Neural cell (in vitro differentiated cells): Measurements from ENCODE around the gene NEK10. TPM values are rescaled to one million over a fixed set of nuclear protein-coding genes. Genes with fewer than 3 reads are reported as not detected.

Experiments
- H2AFZ ChIP-seq: fragments of 200-600, 300-800 bp; sonication (generic), shearing (Covaris generic); 2 replicates; pipeline ENCODE4 v1.6.0; 2014; ENCODE audit warnings: low read depth, mild to moderate bottlenecking, antibody characterized with exemption, low read length, moderate library complexity
- H3F3A ChIP-seq: fragments of 200-600 bp; shearing (Covaris generic); 2 replicates; pipeline ENCODE4 v1.6.1; 2016; ENCODE audit warnings: mild to moderate bottlenecking, moderate library complexity, mixed read lengths, antibody characterized with exemption, low read length; ENCODE audit not compliant: insufficient read depth, poor library complexity, severe bottlenecking
- H3K27ac ChIP-seq: fragments of 200-600, 300-800 bp; sonication (generic), shearing (Covaris generic); 2 replicates; pipeline ENCODE4 v1.5.1; 2014; ENCODE audit warnings: mild to moderate bottlenecking, low read length, moderate library complexity
- H3K27me3 ChIP-seq: fragments of 300-800, 200-600 bp; sonication (generic), shearing (Covaris generic); 2 replicates; pipeline ENCODE4 v1.6.0; 2014; ENCODE audit warnings: mild to moderate bottlenecking, low read depth, low read length, moderate library complexity; ENCODE audit not compliant: insufficient read depth
- H3K36me3 ChIP-seq: fragments of 300-800, 200-600 bp; sonication (generic), shearing (Covaris generic); 2 replicates; pipeline ENCODE4 v1.5.1; 2014; ENCODE audit warnings: mild to moderate bottlenecking, antibody characterized with exemption, low read length, moderate library complexity; ENCODE audit not compliant: insufficient read depth
- H3K4me2 ChIP-seq: fragments of 300-800, 200-600 bp; sonication (generic), shearing (Covaris generic); 2 replicates; pipeline ENCODE4 v1.6.0; 2014; ENCODE audit warnings: mild to moderate bottlenecking, low read length
- H3K4me3 ChIP-seq: fragments of 300-800, 200-600 bp; sonication (generic), shearing (Covaris generic); 2 replicates; pipeline ENCODE4 v1.5.1; 2014; ENCODE audit warnings: mild to moderate bottlenecking, low read length, moderate library complexity
- H3K79me2 ChIP-seq: fragments of 200-600 bp; shearing (Covaris generic); replicated peaks from 2 replicates; pipeline ENCODE4 v1.6.0; 2014; ENCODE audit warnings: mild to moderate bottlenecking, low read length, moderate library complexity; ENCODE audit not compliant: insufficient read depth
- H3K9ac ChIP-seq: fragments of 300-800, 200-600 bp; sonication (generic), shearing (Covaris generic); 2 replicates; pipeline ENCODE4 v1.6.1; 2016; ENCODE audit warnings: mild to moderate bottlenecking, low read length, mixed read lengths
- H3K9me2 ChIP-seq: fragments of 200-600 bp; shearing (Covaris generic); 2 replicates; pipeline ENCODE4 v1.6.1; 2016; ENCODE audit warnings: mild to moderate bottlenecking, low read length, mixed read lengths; ENCODE audit not compliant: insufficient read depth
- H3K9me3 ChIP-seq: fragments of 200-600, 300-800 bp; sonication (generic), shearing (Covaris generic); 2 replicates; pipeline ENCODE4 v1.6.1; 2016; ENCODE audit warnings: mild to moderate bottlenecking, mixed run types, low read length, moderate library complexity, mixed read lengths
- H4K20me1 ChIP-seq: fragments of 200-600 bp; shearing (Covaris generic); 2 replicates; pipeline ENCODE4 v1.6.1; 2016; ENCODE audit warnings: mild to moderate bottlenecking, mixed run types; ENCODE audit not compliant: insufficient read depth
- CTCF ChIP-seq: fragments of 450-650 bp; IDR thresholded peaks from 2 replicates; pipeline ENCODE4 v1.5.1; 2014; ENCODE audit warnings: antibody characterized with exemption, mild to moderate bottlenecking, moderate library complexity; ENCODE audit not compliant: poor library complexity, severe bottlenecking
- EP300 ChIP-seq: fragments of 450-650 bp; conservative IDR thresholded peaks from 2 replicates; pipeline ENCODE4 v1.6.1; 2014; ENCODE audit warnings: antibody characterized with exemption, mild to moderate bottlenecking, moderate library complexity; ENCODE audit not compliant: poor library complexity, severe bottlenecking
- EZH2 ChIP-seq: fragments of 200-600, 300-800 bp; shearing (Covaris generic), sonication (generic); IDR thresholded peaks from 2 replicates; pipeline ENCODE4 v1.6.1; 2014; ENCODE audit warnings: antibody characterized with exemption, low read length, borderline replicate concordance, mild to moderate bottlenecking; ENCODE audit not compliant: insufficient read depth, poor library complexity, severe bottlenecking
- MXI1 ChIP-seq: fragments of 450-650 bp; conservative IDR thresholded peaks from 2 replicates; pipeline ENCODE4 v1.6.1; 2014; ENCODE audit warnings: antibody characterized with exemption, mild to moderate bottlenecking; ENCODE audit not compliant: poor library complexity, severe bottlenecking
- POLR2AphosphoS5 ChIP-seq: IDR thresholded peaks from 2 replicates; pipeline ENCODE4 v1.6.1; 2012
- RAD21 ChIP-seq: fragments of 450-650 bp; conservative IDR thresholded peaks from 2 replicates; pipeline ENCODE4 v1.6.1; 2014; ENCODE audit warnings: antibody characterized with exemption, mild to moderate bottlenecking, moderate library complexity
- REST ChIP-seq: IDR thresholded peaks from 2 replicates; pipeline ENCODE4 v1.6.1; 2012; ENCODE audit warnings: borderline replicate concordance
- SMC3 ChIP-seq: fragments of 450-650 bp; conservative IDR thresholded peaks from 2 replicates; pipeline ENCODE4 v1.6.1; 2014; ENCODE audit warnings: antibody characterized with exemption, mild to moderate bottlenecking, moderate library complexity; ENCODE audit not compliant: poor library complexity
- TAF1 ChIP-seq: IDR thresholded peaks from 2 replicates; pipeline ENCODE4 v1.6.1; 2012; ENCODE audit warnings: low read depth
- polyA plus RNA-seq: library from polyadenylated mRNA; depleted of rRNA; stranded (reverse); fragments of >200 nt; gene quantifications from 2 replicates; pipeline ENCODE4 v1.2.3, GENCODE V29; 2014

Gene NEK10
- polyA plus RNA-seq, 1 donor from 2014 or later = 17.6 TPM

GRCh38 chr3:27201492-27201891, 167.7 kb downstream of the NEK10 start:
- H3K9me3 ChIP-seq = no peaks in the 10 kb centered on the region
- H3K4me2 ChIP-seq = no peak overlapping the region
- no peaks in the 10 kb centered on the region for H3K79me2 ChIP-seq
- no peak overlapping the region for H3K4me3 ChIP-seq
- H3K27me3 ChIP-seq = no peaks in the 10 kb centered on the region
- TF ChIP-seq EZH2 (no peak), TAF1 (no peak), POLR2AphosphoS5 (no peak), MXI1 (no peak), CTCF (no peak), EP300 (no peak), REST (no peak), SMC3 (no peak), RAD21 (no peak)
- H3K27ac ChIP-seq = no peak overlapping the region
- H3K9me2 ChIP-seq = no peaks in the 10 kb centered on the region
- H2AFZ ChIP-seq = no peak overlapping the region
- no peaks in the 10 kb centered on the region for H4K20me1 ChIP-seq
- H3K36me3 ChIP-seq = no peaks in the 10 kb centered on the region
- no peaks in the 10 kb centered on the region for H3F3A ChIP-seq
- no peak overlapping the region for H3K9ac ChIP-seq

GRCh38 chr3:27200721-27201489, 168.3 kb downstream of the NEK10 start:
- H3F3A ChIP-seq = no peaks in the 10 kb centered on the region
- no peaks in the 10 kb centered on the region for H3K36me3 ChIP-seq
- H3K9me2 ChIP-seq = no peaks in the 10 kb centered on the region
- TF ChIP-seq EP300 (no peak), SMC3 (no peak), RAD21 (no peak), CTCF (no peak)
- no peak overlapping the region for H3K4me2 ChIP-seq
- no peak overlapping the region for H3K27ac ChIP-seq
- no peaks in the 10 kb centered on the region for H3K79me2 ChIP-seq
- no peak overlapping the region for H3K4me3 ChIP-seq
- H4K20me1 ChIP-seq = no peaks in the 10 kb centered on the region
- H3K27me3 ChIP-seq = no peaks in the 10 kb centered on the region
- no peaks in the 10 kb centered on the region for H3K9me3 ChIP-seq
- no peak overlapping the region for H3K9ac ChIP-seq
- no peak overlapping the region for H2AFZ ChIP-seq
